Activated CD4-positive, CD25-positive, alpha-beta regulatory T cell treated with anti-CD3 and anti-CD28 coated beads, Interleukin-2, amount 50 U/mL, for 72 hours (primary cell): ENCODE data around the gene SDHC.

Experiments used
- DNase-seq: peaks from one replicate; pipeline ENCODE4 v3.0.0; 2021

Gene SDHC

GRCh38 chr1:161314201-161314981 is at the start of gene SDHC:
Gene SDHC (plus strand): TSS chr1:161314381. CDS start chr1:161314406, 25 bp downstream.
- peak; percentile 86 for DNase-seq

GRCh38 chr1:161265305-161265704 is 48.9 kb upstream of the SDHC start:
- no peak for DNase-seq

GRCh38 chr1:161266202-161266601 is 48.0 kb upstream of the SDHC start:
- DNase-seq = no peak

- DNase-seq = no peak
These were observed 47.3 kb upstream of the SDHC start for GRCh38 chr1:161266836-161267235.

GRCh38 chr1:161267321-161267720 is 46.9 kb upstream of the SDHC start:
- no peak for DNase-seq

GRCh38 chr1:161273402-161273801 is 40.8 kb upstream of the SDHC start:
- no peak for DNase-seq

GRCh38 chr1:161274874-161275273 is 39.3 kb upstream of the SDHC start:
- DNase-seq = no peak

- DNase-seq = no peak
These were observed 31.2 kb upstream of the SDHC start for GRCh38 chr1:161282991-161283390.

- no peak for DNase-seq
These were observed 29.1 kb upstream of the SDHC start for GRCh38 chr1:161285113-161285512.

GRCh38 chr1:161285521-161285920 is 28.7 kb upstream of the SDHC start:
- no peak for DNase-seq

- no peak for DNase-seq
These were observed 26.6 kb upstream of the SDHC start for GRCh38 chr1:161287482-161288054.

- DNase-seq = no peak
These were observed 23.4 kb upstream of the SDHC start for GRCh38 chr1:161290779-161291178.

- no peak for DNase-seq
These were observed 16.8 kb upstream of the SDHC start for GRCh38 chr1:161297415-161297814.

GRCh38 chr1:161298116-161298515 is 16.1 kb upstream of the SDHC start:
- DNase-seq = no peak

- DNase-seq = no peak
These were observed 14.8 kb upstream of the SDHC start for GRCh38 chr1:161299347-161299746.

GRCh38 chr1:161300478-161300877 is 13.7 kb upstream of the SDHC start:
- no peak for DNase-seq

GRCh38 chr1:161304927-161305866 is 9.0 kb upstream of the SDHC start:
- DNase-seq = no peak

GRCh38 chr1:161305867-161306519 is 8.2 kb upstream of the SDHC start:
- DNase-seq = peak; percentile 82

GRCh38 chr1:161307230-161307768 is 6.9 kb upstream of the SDHC start:
- peak; percentile 36 for DNase-seq

GRCh38 chr1:161307892-161308638 is 6.1 kb upstream of the SDHC start:
- no peak for DNase-seq

- DNase-seq = no peak
These were observed 4.3 kb upstream of the SDHC start, which contains the start of gene MPZ for GRCh38 chr1:161309868-161310267. Gene MPZ (minus strand): TSS chr1:161309968. CDS start chr1:161309905, 63 bp downstream.
